ENCODE results near the gene FILIP1L. TPM values are rescaled to one million over a fixed set of nuclear protein-coding genes. Genes with fewer than 3 reads are reported as not detected.

The FILIP1L gene
- total and polyA plus RNA-seq, 2 of the 13 experiments (the other 11 are each of a cell fraction or from before 2014, with no cell fraction given): 8.1 to 187 TPM

DNA sequence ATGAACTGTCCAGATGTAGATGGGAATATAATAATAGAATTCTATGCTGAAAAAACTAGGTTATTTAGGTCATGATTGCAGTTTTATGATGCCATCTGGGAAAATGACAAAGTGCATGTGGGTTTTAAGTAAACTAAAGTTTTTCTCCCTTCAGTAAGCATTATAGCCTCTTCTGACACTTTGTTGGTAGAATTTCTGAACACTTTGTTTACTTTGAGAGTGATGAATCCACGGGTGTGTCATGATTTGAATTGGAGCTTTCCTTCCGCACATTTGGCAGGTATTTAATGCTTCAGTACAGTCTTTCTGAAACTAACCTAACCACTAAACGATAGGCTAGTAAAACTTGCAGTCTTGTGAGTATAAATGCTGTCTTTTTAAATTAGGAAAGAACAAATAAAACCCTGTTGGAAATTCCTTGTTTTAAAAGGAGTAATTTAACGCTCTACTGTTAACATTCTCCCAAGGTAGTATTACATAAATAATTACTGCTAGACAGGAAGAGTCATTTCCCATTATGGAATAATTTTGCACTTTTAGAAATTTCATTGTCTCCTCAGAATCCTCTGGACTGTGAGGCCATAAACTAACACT lies 7.0 kb downstream of the FILIP1L start (continued):
- TF ChIP-seq, protein P1, sequence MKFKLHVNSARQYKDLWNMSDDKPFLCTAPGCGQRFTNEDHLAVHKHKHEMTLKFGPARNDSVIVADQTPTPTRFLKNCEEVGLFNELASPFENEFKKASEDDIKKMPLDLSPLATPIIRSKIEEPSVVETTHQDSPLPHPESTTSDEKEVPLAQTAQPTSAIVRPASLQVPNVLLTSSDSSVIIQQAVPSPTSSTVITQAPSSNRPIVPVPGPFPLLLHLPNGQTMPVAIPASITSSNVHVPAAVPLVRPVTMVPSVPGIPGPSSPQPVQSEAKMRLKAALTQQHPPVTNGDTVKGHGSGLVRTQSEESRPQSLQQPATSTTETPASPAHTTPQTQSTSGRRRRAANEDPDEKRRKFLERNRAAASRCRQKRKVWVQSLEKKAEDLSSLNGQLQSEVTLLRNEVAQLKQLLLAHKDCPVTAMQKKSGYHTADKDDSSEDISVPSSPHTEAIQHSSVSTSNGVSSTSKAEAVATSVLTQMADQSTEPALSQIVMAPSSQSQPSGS (CRISPR knock-in tag; IDR thresholded peaks at IDR 0.05): no peak
- TF ChIP-seq RBM22 (optimal IDR thresholded peaks at IDR 0.05; ENCODE audit: low read length) (no peak), NFIC (IDR thresholded peaks at IDR 0.05; ENCODE audit: low read length) (no peak), AKAP8 (CRISPR knock-in tag; IDR thresholded peaks at IDR 0.05) (no peak)
- TF ChIP-seq, protein P2, sequence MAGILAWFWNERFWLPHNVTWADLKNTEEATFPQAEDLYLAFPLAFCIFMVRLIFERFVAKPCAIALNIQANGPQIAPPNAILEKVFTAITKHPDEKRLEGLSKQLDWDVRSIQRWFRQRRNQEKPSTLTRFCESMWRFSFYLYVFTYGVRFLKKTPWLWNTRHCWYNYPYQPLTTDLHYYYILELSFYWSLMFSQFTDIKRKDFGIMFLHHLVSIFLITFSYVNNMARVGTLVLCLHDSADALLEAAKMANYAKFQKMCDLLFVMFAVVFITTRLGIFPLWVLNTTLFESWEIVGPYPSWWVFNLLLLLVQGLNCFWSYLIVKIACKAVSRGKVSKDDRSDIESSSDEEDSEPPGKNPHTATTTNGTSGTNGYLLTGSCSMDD (CRISPR knock-in tag; IDR thresholded peaks at IDR 0.05): no peak

DNA sequence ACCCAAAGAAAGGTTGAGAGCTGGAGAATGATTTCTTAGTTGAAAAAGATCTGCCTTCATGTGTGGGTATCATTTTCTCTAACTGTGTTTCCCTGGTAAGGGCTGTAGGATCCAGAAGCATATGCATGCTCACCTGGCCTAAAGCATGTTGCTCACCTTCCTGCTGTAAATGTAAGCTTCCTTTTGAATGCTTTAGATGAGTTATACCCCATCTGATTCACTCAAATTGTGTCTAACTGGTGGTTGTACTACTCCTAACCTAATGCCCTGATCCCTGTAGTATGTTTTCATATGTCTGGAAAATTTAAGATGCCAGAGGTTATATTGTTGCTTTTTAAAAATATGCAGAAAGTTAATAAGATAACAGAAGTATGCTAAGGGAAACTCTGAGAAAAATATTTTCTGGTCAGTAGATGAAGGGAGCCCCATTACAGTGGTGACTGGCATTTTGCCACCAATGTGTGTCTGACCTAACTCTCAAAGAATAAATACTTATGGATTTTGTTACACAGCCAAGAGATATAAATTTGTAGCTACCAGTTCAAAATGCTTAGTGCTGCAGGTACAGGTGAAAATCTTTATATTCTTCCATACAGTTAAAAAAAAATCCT lies 7.7 kb downstream of the FILIP1L start:
- no TSS peak for BruUV-seq (replicated peaks)
- Histone ChIP-seq H3K36me3 (replicated peaks in 1 of 2; ENCODE audit: control insufficient read depth in 1 of 2, insufficient read depth in 2 of 2, low read length in 2 of 2) (no peaks in the 10 kb centered on the region), H3K9me3 (ENCODE audit: low read length) (no peaks in the 10 kb centered on the region), H3K4me1 (ENCODE audit: insufficient read depth, low read length) (peaks cover 59% of the 10 kb centered on the region), H4K20me1 (ENCODE audit: insufficient read depth, low read length) (no peaks in the 10 kb centered on the region), H3K4me2 (ENCODE audit: low read depth, low read length) (no peak overlapping the region), H3K4me3 (replicated peaks in 1 of 3; ENCODE audit: insufficient read depth in 1 of 3, low read depth in 2 of 3, low read length in 3 of 3) (no peak overlapping the region), H3K9ac (ENCODE audit: insufficient read depth, low read depth, low read length) (no peak overlapping the region), H3K79me2 (ENCODE audit: insufficient read depth, low read length) (no peaks in the 10 kb centered on the region), H3K27ac (ENCODE audit: extremely low read length, insufficient read depth, low read length) (no peak overlapping the region), H2AFZ (ENCODE audit: low read length) (no peak overlapping the region), H3K27me3 (ENCODE audit: control insufficient read depth in 1 of 2, insufficient read depth in 2 of 2, low read length in 2 of 2) (no peaks in the 10 kb centered on the region)
- in situ Hi-C loops (cut with HindIII; ENCODE audit: extremely low pct_ligation_motif_present, low pct_unique_long_range_greater_than_20kb) (no loop called here), intact Hi-C loops (cut with micrococcal nuclease; ENCODE audit: unreplicated experiment) (no loop called here)
- DNase-seq (ENCODE audit: low spot score) (no peak), FAIRE-seq (no peak), ATAC-seq (no peak)
- ChIA-PET POLR2A (interaction anchor here (1.8 to 1.9 kb wide), 2 partner anchors 9 to 30 kb away, joined by 4 to 5 read pairs; no protein-coding TSS in a partner anchor), CTCF (ENCODE audit: low intra/inter-chr PET ratio, low total read pairs) (no interaction called here)
- TF ChIP-seq MTA3 (CRISPR knock-in tag; IDR thresholded peaks at IDR 0.05): no peak
- TF ChIP-seq ZKSCAN8 (CRISPR knock-in tag; IDR thresholded peaks at IDR 0.05; ENCODE audit: borderline replicate concordance): no peak
- TF ChIP-seq TBX2 (CRISPR knock-in tag; IDR thresholded peaks at IDR 0.05; ENCODE audit: borderline replicate concordance): no peak
- TF ChIP-seq MYNN (CRISPR knock-in tag; IDR thresholded peaks at IDR 0.05; ENCODE audit: low read depth): no peak
- no peak for TF ChIP-seq FLYWCH1 (CRISPR knock-in tag; IDR thresholded peaks at IDR 0.05)
- no peak for TF ChIP-seq POGZ (CRISPR knock-in tag; IDR thresholded peaks at IDR 0.05)
- TF ChIP-seq, protein P3, sequence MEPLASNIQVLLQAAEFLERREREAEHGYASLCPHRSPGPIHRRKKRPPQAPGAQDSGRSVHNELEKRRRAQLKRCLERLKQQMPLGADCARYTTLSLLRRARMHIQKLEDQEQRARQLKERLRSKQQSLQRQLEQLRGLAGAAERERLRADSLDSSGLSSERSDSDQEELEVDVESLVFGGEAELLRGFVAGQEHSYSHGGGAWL (CRISPR knock-in tag; IDR thresholded peaks at IDR 0.05): no peak
- no peak for TF ChIP-seq KLF9 (CRISPR knock-in tag; IDR thresholded peaks at IDR 0.05; ENCODE audit: low read depth)

Data from HepG2 (cell line).